HepG2 (cell line): ENCODE data around the gene ZBTB46. TPM values are rescaled to one million over a fixed set of nuclear protein-coding genes. Genes with fewer than 3 reads are reported as not detected.

Experiments used
- ARNT ChIP-seq: fragments of 450-650 bp; IDR thresholded peaks from 2 replicates; pipeline ENCODE4 v1.6.1; 2017
- ATAD3A ChIP-seq: sonication (generic); formaldehyde crosslinking; IDR thresholded peaks from 2 replicates; pipeline ENCODE4 v1.4.0; 2020; ENCODE audit warnings: missing genetic modification reagents
- CREB1 ChIP-seq, 2 experiments: fragments of 450-650 bp in 1 of 2; IDR thresholded peaks; 2 replicates each; pipeline ENCODE4 v1.6.1; 2016 to 2017; ENCODE audit warnings: control low read depth in 1 of 2, mild to moderate bottlenecking in 1 of 2, missing compliant biosample characterization in 1 of 2, missing genetic modification characterization in 1 of 2
- CREBL2 ChIP-seq: sonication (generic); formaldehyde crosslinking; IDR thresholded peaks from 2 replicates; pipeline ENCODE4 v1.8.1; 2023; ENCODE audit warnings: missing genetic modification reagents, mild to moderate bottlenecking, borderline replicate concordance
- E2F2 ChIP-seq: sonication (generic); formaldehyde crosslinking; IDR thresholded peaks from 2 replicates; pipeline ENCODE4 v1.4.0; 2020; ENCODE audit warnings: missing genetic modification reagents, borderline replicate concordance
- GATA4 ChIP-seq: sonication (generic); IDR thresholded peaks from 2 replicates; pipeline ENCODE4 v1.6.1; 2016; ENCODE audit warnings: antibody characterized with exemption, low read depth, borderline replicate concordance
- KLF13 ChIP-seq: sonication (generic); formaldehyde crosslinking; IDR thresholded peaks from 2 replicates; pipeline ENCODE4 v1.4.0; 2020; ENCODE audit warnings: mild to moderate bottlenecking, missing genetic modification reagents
- MED1 ChIP-seq: sonication (generic); formaldehyde crosslinking; IDR thresholded peaks from 2 replicates; pipeline ENCODE4 v1.4.0; 2020; ENCODE audit warnings: missing genetic modification reagents
- PREB ChIP-seq: sonication (generic); formaldehyde crosslinking; IDR thresholded peaks from 2 replicates; pipeline ENCODE4 v1.4.0; 2020; ENCODE audit warnings: missing genetic modification reagents
- U2AF1 ChIP-seq: fragments of 200-400 bp; formaldehyde crosslinking; optimal IDR thresholded peaks from 2 replicates; pipeline ENCODE3; 2017; ENCODE audit warnings: mild to moderate bottlenecking, low read depth, low read length
- ZFP1 ChIP-seq: IDR thresholded peaks from 2 replicates; pipeline ENCODE4 v1.6.1; 2016
- ZHX1 ChIP-seq: sonication (generic); formaldehyde crosslinking; IDR thresholded peaks from 2 replicates; pipeline ENCODE4 v1.8.1; 2022; ENCODE audit warnings: low read depth, mild to moderate bottlenecking, missing genetic modification reagents
- ZNF18 ChIP-seq: sonication (generic); formaldehyde crosslinking; IDR thresholded peaks from 2 replicates; pipeline ENCODE4 v1.8.0; 2022; ENCODE audit warnings: mild to moderate bottlenecking, missing genetic modification reagents; ENCODE audit not compliant: insufficient replicate concordance
- ZNF276 ChIP-seq: sonication (generic); formaldehyde crosslinking; IDR thresholded peaks from 2 replicates; pipeline ENCODE4 v1.4.0; 2020; ENCODE audit warnings: mild to moderate bottlenecking, low read depth, missing genetic modification reagents
- ZNF362 ChIP-seq: sonication (generic); formaldehyde crosslinking; IDR thresholded peaks from 2 replicates; pipeline ENCODE4 v1.4.0; 2020; ENCODE audit warnings: missing genetic modification reagents, mild to moderate bottlenecking, borderline replicate concordance
- ZNF770 ChIP-seq: sonication (generic); formaldehyde crosslinking; IDR thresholded peaks from 2 replicates; pipeline ENCODE4 v1.5.0; 2020; ENCODE audit warnings: mild to moderate bottlenecking, missing genetic modification reagents
- ZNF839 ChIP-seq: sonication (generic); formaldehyde crosslinking; IDR thresholded peaks from 2 replicates; pipeline ENCODE4 v1.4.0; 2020; ENCODE audit warnings: missing genetic modification reagents, mild to moderate bottlenecking, borderline replicate concordance
- polyA plus RNA-seq, 8 experiments: library from polyadenylated mRNA; depleted of rRNA in 3 of 8; stranded (reverse) in 7 of 8; unstranded in 1 of 8; fragments of >200 nt; fragmentation: Illumina TruSeq in 4 of 8; extraction: Trizol in 4 of 8; gene quantifications; 2 replicates each; pipeline versions ENCODE4 v1.2.1 to v1.2.3, GENCODE V29; 2011 to 2016; ENCODE audit warnings: low read depth in 4 of 8, missing spikeins in 1 of 8, mixed read lengths in 1 of 8; ENCODE audit not compliant: insufficient read depth in 1 of 8
- total RNA-seq, 5 experiments: library from RNA; depleted of rRNA; stranded (reverse); fragments of >200 nt; fragmentation: Illumina TruSeq; extraction: Trizol; gene quantifications; 2 replicates each; pipeline ENCODE4 v1.2.3, GENCODE V29; 2016; ENCODE audit warnings: low read depth in 1 of 5

The ZBTB46 gene
- total and polyA plus RNA-seq, 2 of the 13 experiments (the other 11 are each of a cell fraction or from before 2014, with no cell fraction given) = 1.6 to 13.5 TPM

GRCh38 chr20:63709149-63709527 lies 121.9 kb downstream of the ZBTB46 start (continued):
- no peak for TF ChIP-seq ZHX1 (CRISPR knock-in tag)
- TF ChIP-seq ZNF362 (CRISPR knock-in tag) = no peak
- no peak for TF ChIP-seq MED1 (CRISPR knock-in tag)
- no peak for TF ChIP-seq ZNF839 (CRISPR knock-in tag)
- 0 out of 2 replicates have a peak, but pooled peaks have one; percentile 47 for TF ChIP-seq ZNF770 (CRISPR knock-in tag)
- TF ChIP-seq ATAD3A (CRISPR knock-in tag) = no peak
- TF ChIP-seq CREBL2 (CRISPR knock-in tag) = no peak
- no peak for TF ChIP-seq ZFP1 (CRISPR knock-in tag)
- TF ChIP-seq U2AF1 = no peak
- no peak for TF ChIP-seq KLF13 (CRISPR knock-in tag)
- no peak for TF ChIP-seq ZNF276 (CRISPR knock-in tag)
- no peak for TF ChIP-seq ARNT
- TF ChIP-seq GATA4 = no peak
- no peak for TF ChIP-seq ZNF18 (CRISPR knock-in tag)
- TF ChIP-seq CREB1 (IDR thresholded peaks at IDR 0.05) = no peak
- TF ChIP-seq CREB1 (CRISPR knock-in tag; IDR thresholded peaks at IDR 0.05) = no peak
- TF ChIP-seq PREB (CRISPR knock-in tag) = peak; percentile 66; the same call in 1 of the 2 replicates
- TF ChIP-seq E2F2 = 0 out of 2 replicates have a peak, but pooled peaks have one; percentile 64
